H1 (cell line): ENCODE measurements around the gene HSP90B1.

Experiments used
- BACH1 ChIP-seq: IDR thresholded peaks from 2 replicates; pipeline ENCODE4 v1.6.1; 2012; ENCODE audit warnings: low read length, improper control_type of control experiment
- KDM1A ChIP-seq: fragments of 200-600, 300-600 bp; sonication (generic); IDR thresholded peaks from 2 replicates; pipeline ENCODE4 v1.7.1; 2016; ENCODE audit warnings: mild to moderate bottlenecking, low read length, borderline replicate concordance
- MAX ChIP-seq: IDR thresholded peaks from 2 replicates; pipeline ENCODE4 v1.6.1; 2012; ENCODE audit warnings: inconsistent platforms
- SRF ChIP-seq: IDR thresholded peaks from 2 replicates; pipeline ENCODE4 v1.6.1; 2011; ENCODE audit warnings: mild to moderate bottlenecking, low read depth, low read length, moderate library complexity
- TF ChIP-seq, protein P1 (sequence below), 3 experiments: IDR thresholded peaks; 1 replicate in 2 of 3; 2 replicates in 1 of 3; pipeline versions ENCODE4 v1.5.1 to v1.6.1; 2011; ENCODE audit warnings: low read length in 3 of 3, mild to moderate bottlenecking in 3 of 3, inconsistent platforms in 2 of 3, low read depth in 1 of 3, moderate library complexity in 1 of 3; ENCODE audit not compliant: insufficient read depth in 1 of 3; ENCODE audit errors: control extremely low read depth in 1 of 3

DNA sequence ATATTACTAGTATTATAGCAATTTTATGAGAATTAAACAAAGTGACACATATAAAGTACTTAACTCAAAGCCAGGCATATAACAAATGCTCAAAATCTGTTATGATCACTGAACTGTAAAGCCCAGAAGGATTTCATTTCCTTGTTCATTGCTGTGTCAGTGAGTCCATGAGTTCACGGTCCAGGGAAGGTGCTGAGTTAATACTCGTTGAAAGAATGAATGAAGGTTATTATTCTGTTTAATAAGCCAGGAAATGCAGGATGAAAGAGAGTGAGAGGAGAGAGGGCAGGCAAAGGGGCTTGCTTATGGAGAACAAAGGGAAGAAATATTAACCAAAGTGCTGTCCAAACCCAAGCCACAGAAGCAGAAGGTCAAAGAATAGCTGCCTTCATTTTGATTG, 48.9 kb upstream of the HSP90B1 start:
- TF ChIP-seq, protein P1, sequence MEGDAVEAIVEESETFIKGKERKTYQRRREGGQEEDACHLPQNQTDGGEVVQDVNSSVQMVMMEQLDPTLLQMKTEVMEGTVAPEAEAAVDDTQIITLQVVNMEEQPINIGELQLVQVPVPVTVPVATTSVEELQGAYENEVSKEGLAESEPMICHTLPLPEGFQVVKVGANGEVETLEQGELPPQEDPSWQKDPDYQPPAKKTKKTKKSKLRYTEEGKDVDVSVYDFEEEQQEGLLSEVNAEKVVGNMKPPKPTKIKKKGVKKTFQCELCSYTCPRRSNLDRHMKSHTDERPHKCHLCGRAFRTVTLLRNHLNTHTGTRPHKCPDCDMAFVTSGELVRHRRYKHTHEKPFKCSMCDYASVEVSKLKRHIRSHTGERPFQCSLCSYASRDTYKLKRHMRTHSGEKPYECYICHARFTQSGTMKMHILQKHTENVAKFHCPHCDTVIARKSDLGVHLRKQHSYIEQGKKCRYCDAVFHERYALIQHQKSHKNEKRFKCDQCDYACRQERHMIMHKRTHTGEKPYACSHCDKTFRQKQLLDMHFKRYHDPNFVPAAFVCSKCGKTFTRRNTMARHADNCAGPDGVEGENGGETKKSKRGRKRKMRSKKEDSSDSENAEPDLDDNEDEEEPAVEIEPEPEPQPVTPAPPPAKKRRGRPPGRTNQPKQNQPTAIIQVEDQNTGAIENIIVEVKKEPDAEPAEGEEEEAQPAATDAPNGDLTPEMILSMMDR (IDR thresholded peaks at IDR 0.05; ENCODE audit: control extremely low read depth in 1 of 3, insufficient read depth in 1 of 3, low read depth in 1 of 3, low read length in 3 of 3), result no peak
- TF ChIP-seq BACH1, result no peak
- no peak for TF ChIP-seq KDM1A
- no peak for TF ChIP-seq MAX
- TF ChIP-seq SRF, result no peak
